Fibroblast of the aortic adventitia (primary cell): ENCODE results near the gene CEACAM7. TPM values are rescaled to one million over a fixed set of nuclear protein-coding genes. Genes with fewer than 3 reads are reported as not detected.

ENCODE experiments used
- DNase-seq: peaks from one replicate; pipeline ENCODE4 v3.0.0-alpha.2; 2010; ENCODE audit warnings: low read depth
- H3K4me3 ChIP-seq: 2 replicates; pipeline ENCODE4 v1.5.1; 2011; ENCODE audit warnings: low read depth, mild to moderate bottlenecking, control low read depth, low read length, moderate library complexity
- CTCF ChIP-seq: IDR thresholded peaks from 2 replicates; pipeline ENCODE4 v1.5.1; 2011; ENCODE audit warnings: mild to moderate bottlenecking, low read length, control low read depth, inconsistent platforms; ENCODE audit not compliant: insufficient read depth
- total RNA-seq: library from RNA; depleted of rRNA; stranded (reverse); fragments of >200 nt; gene quantifications from 2 replicates; pipeline ENCODE4 v1.2.3, GENCODE V29; 2012; ENCODE audit warnings: low replicate concordance

CEACAM7 gene
- not detected in 2 replicates for total RNA-seq

DNA sequence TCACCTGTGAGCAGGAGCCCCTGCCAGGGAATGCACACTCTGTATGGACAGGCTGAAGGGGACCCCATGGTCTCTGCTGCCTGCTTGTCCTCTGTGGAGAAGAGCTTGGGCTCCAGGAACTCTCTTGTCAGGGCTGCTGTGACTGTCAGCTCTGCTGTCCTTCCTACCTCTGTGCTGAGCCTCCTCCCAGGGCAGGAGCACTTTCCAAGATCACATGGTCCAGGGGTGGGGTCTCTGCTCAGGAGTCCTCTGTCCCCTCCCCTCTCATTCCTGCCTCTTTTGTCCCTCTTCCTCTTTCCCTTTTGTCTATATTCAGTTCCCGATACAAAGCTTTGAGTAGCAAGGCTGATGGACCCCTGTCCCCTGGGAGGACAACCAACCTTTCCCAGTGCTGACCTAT lies at the start of gene CEACAM7:
CEACAM7 (minus strand) TSS at position 173 of the 400 bp plus-strand sequence; CDS start at position 68, 105 bp downstream.
- DNase-seq, result no peak
- no peak for TF ChIP-seq CTCF

GRCh38 chr19:41735071-41735600 lies 47.1 kb upstream of the CEACAM7 start:
- no peak for TF ChIP-seq CTCF
- no peak for DNase-seq
- no peak overlapping the region for H3K4me3 ChIP-seq

More for the DNA sequence above, at the start of gene CEACAM7:
- no peak within 1 kb of the TSS for H3K4me3 ChIP-seq

DNA sequence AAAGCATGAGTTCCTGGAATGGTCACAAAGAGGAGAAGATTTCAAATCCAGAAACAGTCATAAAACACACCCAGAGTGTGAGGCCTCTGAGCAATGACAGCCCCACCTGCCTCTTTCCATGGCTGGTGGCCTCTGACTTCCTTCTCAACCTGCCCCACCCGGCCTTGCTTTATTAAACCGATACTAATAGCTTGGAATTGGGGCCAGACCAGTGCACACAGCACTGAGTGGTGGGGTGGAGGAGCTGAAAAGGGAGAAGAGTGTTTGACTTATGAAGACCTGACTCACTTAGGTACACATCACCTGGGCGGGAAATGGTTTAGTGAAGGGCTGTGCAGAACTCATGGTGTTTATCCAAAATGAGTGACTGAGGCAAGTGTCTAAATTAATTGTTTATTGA lies 46.5 kb upstream of the CEACAM7 start:
- no peak for DNase-seq
- no peak for TF ChIP-seq CTCF
- H3K4me3 ChIP-seq, result no peak overlapping the region

DNA sequence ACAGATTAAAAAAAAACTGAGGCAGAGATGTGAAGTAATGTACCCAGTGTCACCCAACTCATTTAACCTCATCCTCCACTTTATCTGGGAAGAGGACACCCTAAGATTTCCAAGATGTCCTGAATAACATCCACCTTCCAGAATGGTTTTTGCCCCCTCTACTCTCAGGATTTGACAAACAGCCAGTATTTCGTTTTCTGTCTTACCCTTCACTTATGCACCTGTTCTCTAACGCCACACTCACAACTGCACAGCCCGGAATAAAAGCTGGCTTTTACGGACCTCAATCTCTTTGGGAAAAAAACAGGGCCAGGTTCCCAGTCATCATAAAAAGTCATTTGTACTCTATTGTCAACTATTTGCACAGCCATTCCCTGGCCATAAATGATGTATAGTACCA lies 46.1 kb upstream of the CEACAM7 start:
- H3K4me3 ChIP-seq, result no peak overlapping the region
- no peak for TF ChIP-seq CTCF
- DNase-seq, result no peak

DNA sequence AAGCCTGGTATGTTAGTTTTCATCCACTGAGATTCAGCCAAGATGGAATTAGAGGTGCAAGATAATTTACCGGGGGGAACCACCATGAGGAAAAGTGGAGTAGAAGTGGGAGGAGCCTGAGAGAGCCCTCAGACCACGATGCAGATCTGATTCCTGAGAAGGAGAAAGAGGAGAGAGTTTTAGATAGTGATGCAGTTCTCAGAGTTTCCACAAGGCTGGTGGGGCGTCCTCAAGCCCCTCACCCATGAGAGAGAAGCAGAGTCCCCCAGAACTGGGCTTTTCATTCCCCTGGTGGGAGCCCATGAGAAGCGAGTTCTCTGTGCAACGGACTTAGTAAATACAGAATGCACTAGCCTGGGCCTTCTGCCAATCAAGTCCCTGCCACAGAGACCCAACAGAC lies 38.4 kb upstream of the CEACAM7 start:
- DNase-seq, result no peak
- no peak overlapping the region for H3K4me3 ChIP-seq
- no peak for TF ChIP-seq CTCF

GRCh38 chr19:41720103-41720502 lies 32.0 kb upstream of the CEACAM7 start:
- H3K4me3 ChIP-seq, result no peak overlapping the region
- no peak for DNase-seq
- no peak for TF ChIP-seq CTCF

DNA sequence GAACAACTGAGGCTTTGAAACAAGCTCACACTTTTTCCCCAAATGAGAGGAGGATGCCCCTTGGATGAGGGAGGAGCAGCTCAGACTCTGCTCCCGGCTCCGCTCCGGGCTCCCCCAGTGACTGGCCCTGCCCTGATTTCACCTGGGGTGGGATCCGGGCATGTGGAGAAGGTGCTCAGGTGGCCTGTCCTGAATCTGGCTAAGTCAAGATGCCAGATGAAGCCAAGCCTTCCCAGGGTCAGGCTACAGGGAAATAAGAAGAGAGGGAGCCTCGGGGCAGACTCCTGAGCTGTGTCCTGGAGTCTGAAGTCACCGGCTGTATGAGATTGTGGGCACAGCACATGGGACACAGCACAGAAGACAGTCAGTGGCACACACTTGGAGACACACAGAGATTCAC lies 30.7 kb upstream of the CEACAM7 start:
- no peak for DNase-seq
- TF ChIP-seq CTCF, result no peak
- H3K4me3 ChIP-seq, result no peak overlapping the region
